ENCODE data around the gene NTSR1.

DNA sequence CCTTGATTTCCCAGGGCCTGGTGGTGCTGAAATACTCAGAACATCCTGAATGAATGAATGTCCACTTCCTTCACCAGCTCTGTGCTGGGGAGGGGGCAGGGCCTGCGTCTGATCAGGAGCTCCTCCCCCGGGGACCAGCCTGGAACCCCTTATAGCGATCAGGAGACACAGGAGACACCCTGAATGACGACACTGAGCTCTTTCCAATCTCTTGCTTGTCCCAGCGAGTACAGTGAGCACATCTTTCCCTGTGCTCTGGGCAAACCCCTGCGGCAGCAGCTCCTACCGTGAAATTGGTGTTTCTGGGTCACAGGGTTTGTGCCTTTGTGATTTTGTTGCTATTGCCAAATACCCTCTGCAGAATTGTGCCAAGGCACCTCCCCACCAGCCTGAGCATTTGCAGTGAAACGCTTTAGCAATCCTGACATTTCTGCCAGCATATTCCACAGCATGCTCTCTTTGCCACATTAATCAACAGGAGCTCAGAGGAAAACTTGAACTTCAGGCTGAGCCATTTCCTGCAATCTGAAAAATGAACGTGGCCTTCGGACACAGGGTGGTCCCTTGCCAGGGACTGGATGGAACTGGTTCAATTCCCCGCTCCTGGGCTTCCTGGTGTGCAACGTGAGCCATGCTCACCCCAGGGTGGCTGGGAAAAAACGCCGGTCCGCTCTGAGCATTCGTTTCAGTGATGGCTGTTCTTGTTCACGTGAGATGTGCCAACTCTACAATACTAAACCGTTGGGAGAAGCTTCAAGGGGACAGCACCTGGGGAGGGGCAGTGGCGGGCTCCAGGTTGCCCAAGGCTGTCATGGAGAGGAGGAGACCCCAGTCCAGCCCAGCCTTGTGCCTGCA is 64.6 kb downstream of the NTSR1 start:
- no peak for TF ChIP-seq POLR2A (IDR thresholded peaks at IDR 0.05)
- TF ChIP-seq, protein P1, sequence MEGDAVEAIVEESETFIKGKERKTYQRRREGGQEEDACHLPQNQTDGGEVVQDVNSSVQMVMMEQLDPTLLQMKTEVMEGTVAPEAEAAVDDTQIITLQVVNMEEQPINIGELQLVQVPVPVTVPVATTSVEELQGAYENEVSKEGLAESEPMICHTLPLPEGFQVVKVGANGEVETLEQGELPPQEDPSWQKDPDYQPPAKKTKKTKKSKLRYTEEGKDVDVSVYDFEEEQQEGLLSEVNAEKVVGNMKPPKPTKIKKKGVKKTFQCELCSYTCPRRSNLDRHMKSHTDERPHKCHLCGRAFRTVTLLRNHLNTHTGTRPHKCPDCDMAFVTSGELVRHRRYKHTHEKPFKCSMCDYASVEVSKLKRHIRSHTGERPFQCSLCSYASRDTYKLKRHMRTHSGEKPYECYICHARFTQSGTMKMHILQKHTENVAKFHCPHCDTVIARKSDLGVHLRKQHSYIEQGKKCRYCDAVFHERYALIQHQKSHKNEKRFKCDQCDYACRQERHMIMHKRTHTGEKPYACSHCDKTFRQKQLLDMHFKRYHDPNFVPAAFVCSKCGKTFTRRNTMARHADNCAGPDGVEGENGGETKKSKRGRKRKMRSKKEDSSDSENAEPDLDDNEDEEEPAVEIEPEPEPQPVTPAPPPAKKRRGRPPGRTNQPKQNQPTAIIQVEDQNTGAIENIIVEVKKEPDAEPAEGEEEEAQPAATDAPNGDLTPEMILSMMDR (IDR thresholded peaks at IDR 0.05), result no peak
